GM21367 (cell line): ENCODE data around the gene HLF.
"Not testable (repeated sequence)": the region's sequence is repeated elsewhere in the genome, so short reads cannot be mapped to it uniquely, and the experiment has no call there.

Experiments
- ATAC-seq: cut with Tn5 transposase; IDR thresholded peaks from one replicate; pipeline ENCODE4 v1.9.1; 2021; ENCODE audit not compliant: unreplicated experiment

Gene HLF

GRCh38 chr17:55326030-55326429 is 61.3 kb downstream of the HLF start:
- ATAC-seq = no peak

DNA sequence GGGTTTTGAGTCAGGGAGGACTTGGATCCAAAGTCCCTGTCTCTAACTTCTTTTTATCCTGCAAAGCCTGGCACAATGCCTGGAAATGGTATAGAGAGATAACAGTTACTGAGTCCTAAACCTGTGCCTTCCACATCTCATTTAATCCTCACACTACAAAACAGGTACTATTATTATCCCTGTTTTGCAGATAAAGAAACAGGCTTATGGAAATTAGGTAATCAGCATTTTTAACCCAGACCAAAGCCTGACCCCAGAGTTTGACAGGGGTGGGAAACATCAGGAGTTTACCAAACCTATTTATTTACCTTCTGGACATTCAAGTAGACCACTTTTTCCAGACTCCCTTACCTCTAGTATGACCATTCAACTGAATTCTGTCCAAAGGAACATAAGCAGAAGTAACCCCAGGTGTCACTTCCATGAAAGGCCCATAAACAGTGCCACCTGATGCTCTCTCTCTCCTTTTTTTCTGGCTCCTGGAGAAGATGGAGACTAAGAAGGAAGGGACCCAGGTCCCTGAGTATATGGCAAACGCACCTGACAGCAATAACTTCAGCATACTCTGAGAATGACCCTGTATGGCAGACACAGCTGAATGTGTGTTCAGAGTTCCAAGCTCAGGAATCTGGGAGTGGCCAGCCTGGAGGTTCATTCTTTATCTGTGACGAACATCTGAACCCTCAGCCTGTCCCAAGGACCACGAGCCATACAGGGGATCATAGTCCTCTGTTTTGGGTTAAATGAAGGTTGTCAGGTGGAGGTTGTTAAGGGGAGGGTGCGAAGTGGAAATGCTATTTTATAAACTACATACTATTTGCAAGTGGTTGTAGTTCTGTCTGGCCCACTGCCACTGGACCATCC is 62.7 kb downstream of the HLF start:
- ATAC-seq = no peak

GRCh38 chr17:55328514-55328913 is 63.8 kb downstream of the HLF start:
- ATAC-seq = not testable (repeated sequence)

DNA sequence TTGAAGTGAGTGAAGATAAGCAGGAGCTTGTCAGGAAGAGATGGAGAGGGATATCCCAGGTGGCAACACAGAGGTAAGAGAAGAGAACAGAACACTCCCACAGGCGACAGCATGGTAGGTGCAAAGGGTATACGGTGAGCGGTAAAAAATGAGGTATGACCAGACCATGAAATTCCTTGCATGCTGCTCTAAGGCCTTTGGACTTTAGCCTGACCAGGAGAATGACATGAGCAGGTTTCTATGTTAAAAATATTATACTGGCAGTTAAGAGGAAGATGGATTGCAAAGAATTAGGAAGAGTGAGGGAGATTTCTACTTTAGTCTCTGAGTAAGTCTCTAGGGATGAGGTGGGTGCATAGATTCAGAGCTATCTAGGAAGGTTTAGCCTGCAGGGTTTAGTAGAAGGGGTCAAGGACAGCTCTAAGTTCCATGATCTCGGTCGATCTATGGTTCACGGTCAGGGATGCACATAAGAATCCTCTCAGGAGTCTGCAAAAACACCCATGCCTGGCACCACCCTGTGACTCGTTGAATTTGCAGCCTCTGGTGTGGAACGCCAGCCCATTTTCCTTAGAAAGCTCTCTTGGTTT is 65.7 kb downstream of the HLF start:
- ATAC-seq = no peak

DNA sequence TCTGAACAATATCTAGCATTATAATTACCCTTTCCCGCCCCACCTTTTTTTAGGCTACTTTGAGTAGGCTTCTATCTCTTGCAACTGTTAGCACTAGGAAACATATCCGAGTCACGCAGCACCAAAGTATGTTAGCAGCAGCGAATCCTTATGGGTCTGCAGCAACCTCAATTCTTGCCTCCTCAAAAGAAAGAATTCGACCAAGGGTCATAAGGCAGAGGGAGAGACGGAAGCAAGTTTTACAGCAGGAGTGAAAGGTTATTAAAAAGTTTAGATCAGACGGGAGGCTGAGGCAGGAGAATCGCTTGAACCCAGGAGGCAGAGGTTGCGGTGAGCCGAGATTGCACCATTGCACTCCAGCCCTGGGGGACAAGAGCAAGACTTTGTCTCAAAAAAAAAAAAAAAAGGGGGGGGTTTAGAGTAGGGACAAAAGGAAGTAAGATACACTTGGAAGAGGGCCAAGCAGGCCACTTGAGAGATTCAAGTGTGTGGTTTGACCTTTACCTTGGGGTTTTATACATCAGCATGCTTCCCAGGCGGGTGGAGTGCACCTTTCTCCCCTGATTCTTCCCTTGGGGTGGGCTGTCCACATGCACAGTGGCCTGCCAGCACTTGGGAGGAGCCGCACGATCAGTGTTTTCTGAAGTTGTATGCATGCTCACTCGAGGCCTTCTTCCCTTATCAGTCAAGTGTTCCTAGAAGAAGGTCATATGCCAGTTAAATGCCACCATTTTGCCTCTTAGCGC is 67.7 kb downstream of the HLF start:
- ATAC-seq = no peak

DNA sequence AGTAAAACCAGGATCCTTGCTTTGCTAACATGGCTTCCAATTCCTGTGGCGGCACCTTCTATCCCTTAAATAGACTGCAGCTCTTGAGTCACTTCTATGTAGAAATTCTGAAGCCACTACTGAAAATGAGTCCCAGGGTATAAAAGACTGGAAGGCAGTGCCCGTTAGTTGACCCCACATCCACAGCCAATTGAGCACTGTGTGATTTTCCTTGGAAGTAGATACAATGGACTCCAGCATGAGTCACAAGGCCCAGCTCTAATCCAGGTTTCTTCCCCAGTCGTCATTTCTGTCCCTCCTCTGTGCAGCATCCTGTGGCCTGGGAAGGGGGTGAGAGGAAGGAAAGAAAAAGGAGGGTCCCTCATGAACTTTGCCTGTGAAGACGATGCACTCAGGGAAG is 69.5 kb downstream of the HLF start:
- ATAC-seq = no peak

DNA sequence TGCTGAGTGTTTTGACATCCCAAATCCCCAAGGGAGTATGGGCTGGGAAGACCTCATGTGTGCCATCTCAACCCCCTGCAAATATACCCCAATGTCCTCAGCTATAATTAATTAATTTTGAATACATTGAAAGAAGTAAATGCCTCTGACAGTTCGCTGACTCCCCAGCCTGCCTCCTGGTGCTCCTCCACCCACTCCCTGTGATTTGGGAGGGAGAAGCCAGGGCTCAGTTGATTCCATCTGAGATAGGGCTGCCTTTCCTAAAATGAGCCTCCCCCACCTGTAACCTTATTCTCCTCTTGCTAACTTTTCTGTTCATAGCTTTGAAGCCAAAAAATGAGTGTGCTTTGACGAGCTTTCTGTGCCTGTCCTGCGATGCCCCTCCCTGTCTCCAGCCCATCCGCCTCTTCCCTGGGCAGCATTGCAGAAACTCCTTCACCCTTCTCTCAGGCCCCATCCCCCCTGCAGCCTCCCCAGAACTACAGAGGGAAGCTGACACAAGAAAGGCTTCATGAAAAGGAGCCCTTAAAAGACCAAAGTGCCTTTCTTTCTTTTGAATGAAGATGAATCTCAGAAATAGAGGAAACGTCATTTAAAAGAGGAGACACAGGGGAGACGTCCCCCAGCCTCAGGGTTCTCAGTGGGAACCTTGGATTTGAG is 70.3 kb downstream of the HLF start:
- no peak for ATAC-seq

DNA sequence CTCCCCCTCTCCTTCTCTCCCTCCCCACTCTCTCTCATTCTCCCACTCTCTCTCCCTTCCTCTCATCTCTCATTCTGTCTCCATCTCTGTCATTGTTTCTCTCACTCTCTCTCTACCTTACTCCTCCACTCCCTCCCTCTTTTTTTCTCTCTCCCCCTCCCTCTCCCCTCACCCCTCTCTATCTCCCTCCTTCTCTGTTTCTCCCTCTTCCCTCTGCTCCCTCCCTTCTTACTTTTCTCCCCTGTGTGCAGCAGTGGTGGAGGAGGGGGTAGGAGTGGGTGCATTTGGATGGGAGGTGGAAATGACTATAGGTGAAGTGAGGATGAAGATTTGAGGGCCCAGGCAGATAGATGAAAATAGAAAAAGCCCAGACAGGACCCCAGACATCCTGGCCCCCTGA is 70.9 kb downstream of the HLF start:
- ATAC-seq = no peak

GRCh38 chr17:55336426-55336825 is 71.7 kb downstream of the HLF start:
- ATAC-seq = no peak

DNA sequence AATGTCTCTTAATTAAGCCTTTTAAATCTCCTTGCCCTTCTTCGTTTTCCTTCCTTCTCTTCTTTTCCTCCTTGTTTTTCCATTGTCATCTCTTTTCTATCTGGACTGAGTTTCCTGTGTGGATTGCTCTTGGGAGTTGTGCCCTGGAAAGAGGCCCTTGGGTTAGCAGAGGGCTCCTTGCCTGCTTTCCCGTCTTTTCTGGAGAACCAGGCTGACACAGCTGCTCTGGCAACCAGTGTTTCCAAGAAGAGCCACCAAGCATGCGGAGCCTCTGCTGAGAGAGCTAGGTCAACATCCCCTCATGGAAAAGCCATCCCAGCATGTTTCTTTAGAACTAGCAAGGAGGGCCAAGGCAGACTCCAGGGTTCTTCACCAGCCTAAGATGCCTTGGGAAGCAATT is 75.4 kb downstream of the HLF start:
- no peak for ATAC-seq

- ATAC-seq = no peak
Measured at GRCh38 chr17:55340686-55341085, 75.9 kb downstream of the HLF start.

GRCh38 chr17:55341432-55341831 is 76.7 kb downstream of the HLF start:
- ATAC-seq = no peak

GRCh38 chr17:55342800-55343585 is 78.2 kb downstream of the HLF start:
- no peak for ATAC-seq

DNA sequence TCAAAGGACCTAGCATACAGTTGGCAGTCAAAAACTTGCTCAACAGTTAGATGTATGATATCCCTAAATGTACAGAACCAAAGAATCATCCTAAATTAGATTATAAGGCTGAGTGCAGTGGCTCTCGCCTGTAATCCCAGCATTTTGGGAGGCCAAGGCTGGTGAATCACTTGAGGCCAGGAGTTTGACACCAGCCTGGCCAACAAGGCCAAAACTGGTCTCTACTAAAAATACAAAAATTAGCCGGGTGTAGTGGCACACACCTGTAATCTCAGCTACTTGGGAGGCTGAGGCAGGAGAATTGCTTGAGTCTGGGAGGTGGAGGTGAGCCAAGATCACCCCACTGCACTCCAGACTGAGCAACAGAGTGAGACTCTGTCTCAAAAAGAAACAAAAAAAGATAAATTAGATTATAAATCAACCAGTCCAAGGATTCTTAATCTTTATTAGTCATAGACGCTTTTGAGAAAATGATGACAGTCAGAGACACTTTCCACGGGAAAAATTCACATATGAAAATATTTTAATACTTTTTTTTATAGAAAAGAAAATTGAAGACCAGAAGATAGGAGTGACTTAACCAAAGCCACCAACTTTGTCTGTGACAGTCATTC is 79.2 kb downstream of the HLF start:
- no peak for ATAC-seq

DNA sequence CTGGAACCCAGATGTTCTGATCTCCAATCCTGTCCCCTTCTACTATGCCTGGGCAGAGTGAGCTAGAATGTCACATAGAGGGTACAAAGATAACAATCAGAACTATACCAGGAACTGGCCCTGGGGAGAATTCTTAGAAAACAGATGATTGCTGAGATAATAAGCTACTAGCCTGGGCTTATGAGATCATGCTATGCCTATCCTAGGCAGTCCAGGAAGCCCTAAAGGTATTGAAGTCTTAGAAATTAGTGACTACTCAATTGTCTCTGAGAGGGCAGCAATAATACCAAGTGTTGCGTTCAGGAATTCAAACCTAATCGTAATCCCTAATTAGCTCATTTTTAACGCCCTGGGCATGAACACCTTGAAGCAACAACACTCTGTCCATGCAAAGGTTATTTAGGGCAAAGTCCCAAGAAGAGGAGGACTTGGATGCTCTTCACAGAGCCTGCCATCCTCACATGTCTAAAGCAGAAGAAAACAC is 79.8 kb downstream of the HLF start:
- ATAC-seq = no peak

DNA sequence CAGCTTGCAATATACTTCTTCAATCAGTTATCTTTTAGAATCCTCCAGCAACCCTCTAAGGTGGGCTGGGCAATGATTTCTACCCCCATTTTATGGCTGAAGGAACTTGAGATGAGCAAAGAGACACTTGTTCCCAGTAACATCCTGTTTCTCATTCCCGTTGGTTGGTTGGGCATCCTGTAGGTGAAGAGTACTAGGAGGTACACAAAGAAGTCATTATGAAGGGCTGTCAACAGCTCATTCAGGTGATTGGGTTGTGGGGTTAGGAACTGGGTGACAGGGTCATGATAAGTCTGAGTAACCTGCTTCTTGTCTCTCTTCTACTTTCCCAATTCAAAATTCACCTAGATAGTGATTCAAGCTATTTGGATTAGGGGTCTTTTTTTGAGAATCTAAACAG is 80.4 kb downstream of the HLF start:
- no peak for ATAC-seq

GRCh38 chr17:55346658-55347057 is 81.9 kb downstream of the HLF start:
- ATAC-seq = no peak

DNA sequence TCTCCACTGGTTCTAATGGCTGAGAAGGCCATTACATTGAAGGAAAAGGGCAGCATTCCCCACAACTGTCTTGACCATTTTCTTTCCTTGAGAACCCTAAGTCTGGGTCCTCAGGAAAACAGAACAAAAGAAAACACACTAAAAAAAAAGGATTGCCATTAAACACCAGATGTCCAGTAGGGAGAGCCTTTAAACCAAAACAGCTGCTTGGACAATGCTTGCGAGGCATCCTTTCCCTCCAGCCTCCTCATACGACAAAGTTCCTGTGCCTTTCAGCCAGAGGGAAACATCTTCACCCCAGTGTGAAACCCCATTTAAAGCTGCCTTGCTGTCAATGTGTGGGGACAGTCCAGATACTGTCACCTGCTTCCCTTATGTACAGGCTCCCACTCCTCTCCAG is 82.6 kb downstream of the HLF start:
- ATAC-seq = no peak

DNA sequence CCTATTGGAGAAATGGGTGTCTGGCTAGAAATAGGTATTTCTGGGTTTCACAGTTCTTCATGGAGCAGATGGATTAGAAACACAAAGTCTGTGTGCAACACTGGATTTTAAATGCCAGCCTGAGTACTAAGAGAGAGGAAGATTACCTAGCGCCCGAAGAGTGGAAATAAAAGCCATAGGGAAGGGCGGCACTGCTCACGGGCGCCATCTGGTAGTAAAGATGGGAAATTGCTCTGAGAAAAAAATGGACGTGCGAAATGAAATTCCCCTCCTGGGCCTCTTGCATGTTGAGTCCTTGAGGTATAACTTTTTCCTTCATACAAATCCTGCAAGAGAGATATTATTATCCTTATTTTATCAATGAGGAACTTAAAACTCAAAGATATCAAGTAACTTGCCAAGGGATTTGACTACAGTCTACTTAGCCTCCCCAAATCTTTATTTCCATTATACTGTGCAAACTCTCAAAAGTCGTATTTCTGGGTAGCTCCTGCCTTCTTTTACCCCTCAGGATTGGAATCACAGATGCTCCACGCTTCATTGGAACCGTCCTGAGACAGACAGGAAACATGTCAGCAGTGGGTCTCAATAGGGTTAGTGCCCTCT is 84.1 kb downstream of the HLF start:
- ATAC-seq = no peak

DNA sequence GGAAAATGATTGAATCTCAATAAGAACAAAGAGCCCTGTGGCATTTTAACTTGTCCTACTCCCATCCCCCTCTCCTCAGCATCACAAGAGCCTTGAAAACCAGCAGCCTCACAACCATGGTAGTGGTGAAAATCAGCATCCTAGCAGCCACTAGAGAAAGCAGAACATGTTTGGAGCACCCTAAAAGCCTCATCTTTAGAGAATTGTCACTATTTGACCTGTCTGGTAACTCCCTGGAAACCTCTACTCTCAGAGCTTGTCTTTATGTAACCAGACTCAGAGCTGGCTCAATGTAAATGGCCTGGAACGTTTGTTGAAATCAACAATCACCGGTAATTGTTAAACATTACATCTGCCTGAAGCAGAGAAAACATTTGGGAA is 86.1 kb downstream of the HLF start:
- no peak for ATAC-seq
